ENCODE measurements around the gene CALU. TPM values are rescaled to one million over a fixed set of nuclear protein-coding genes. Genes with fewer than 3 reads are reported as not detected.

The CALU gene
- total RNA-seq, 1 donor from 2014 or later, result 144 TPM

DNA sequence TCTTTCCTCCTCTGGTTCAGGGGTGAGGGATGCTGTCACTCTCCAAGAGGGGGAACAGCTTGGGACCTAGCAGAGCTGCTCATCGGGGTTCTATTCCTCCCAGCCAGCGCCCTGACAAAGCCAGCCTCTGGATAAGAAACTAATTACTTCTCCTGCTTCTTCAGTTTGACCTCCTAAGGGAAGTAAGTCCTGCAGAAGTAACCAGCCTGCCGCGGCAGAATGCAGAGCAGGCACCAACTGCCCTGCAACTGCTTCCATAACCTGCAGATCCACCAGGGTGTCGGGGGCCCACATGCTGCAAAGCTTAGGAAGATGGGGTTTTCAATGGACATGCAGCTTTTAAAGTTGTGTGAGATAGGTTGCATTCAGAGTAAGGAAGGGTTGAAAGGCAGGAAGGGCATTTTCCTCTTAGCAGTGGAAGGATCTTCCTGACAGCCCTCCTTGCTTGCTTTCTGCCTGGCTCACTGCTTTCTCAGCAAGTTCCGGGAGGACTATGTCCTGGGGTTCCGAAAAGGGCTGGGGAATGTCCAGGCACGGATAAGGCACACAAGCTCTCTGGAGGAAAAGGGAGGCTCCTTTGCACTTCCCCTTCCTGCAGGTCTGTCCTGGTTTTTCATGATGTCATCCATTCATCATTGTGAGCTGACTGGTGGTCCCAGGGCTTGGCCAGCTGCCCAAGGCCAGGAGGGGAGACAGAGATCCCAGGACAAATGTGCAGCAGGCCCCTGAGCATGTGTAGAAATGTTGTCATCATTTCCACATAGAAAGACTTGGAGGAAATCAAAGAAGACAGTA lies 24.3 kb upstream of the CALU start:
- peaks cover 15% of the 10 kb centered on the region for H3K27me3 Mint-ChIP-seq
- H3K4me3 Mint-ChIP-seq, result no peak overlapping the region
- DNase-seq (ENCODE audit: extremely low spot score, unreplicated experiment), result no peak
- TF ChIP-seq, protein P1, sequence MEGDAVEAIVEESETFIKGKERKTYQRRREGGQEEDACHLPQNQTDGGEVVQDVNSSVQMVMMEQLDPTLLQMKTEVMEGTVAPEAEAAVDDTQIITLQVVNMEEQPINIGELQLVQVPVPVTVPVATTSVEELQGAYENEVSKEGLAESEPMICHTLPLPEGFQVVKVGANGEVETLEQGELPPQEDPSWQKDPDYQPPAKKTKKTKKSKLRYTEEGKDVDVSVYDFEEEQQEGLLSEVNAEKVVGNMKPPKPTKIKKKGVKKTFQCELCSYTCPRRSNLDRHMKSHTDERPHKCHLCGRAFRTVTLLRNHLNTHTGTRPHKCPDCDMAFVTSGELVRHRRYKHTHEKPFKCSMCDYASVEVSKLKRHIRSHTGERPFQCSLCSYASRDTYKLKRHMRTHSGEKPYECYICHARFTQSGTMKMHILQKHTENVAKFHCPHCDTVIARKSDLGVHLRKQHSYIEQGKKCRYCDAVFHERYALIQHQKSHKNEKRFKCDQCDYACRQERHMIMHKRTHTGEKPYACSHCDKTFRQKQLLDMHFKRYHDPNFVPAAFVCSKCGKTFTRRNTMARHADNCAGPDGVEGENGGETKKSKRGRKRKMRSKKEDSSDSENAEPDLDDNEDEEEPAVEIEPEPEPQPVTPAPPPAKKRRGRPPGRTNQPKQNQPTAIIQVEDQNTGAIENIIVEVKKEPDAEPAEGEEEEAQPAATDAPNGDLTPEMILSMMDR (conservative IDR thresholded peaks at IDR 0.05), result no peak
- H3K27ac Mint-ChIP-seq, result no peak overlapping the region
- H3K9me3 Mint-ChIP-seq, result no peaks in the 10 kb centered on the region
- H3K36me3 Mint-ChIP-seq, result no peaks in the 10 kb centered on the region
- no peaks in the 10 kb centered on the region for H3K4me1 Mint-ChIP-seq (ENCODE audit: unreplicated experiment)

DNA sequence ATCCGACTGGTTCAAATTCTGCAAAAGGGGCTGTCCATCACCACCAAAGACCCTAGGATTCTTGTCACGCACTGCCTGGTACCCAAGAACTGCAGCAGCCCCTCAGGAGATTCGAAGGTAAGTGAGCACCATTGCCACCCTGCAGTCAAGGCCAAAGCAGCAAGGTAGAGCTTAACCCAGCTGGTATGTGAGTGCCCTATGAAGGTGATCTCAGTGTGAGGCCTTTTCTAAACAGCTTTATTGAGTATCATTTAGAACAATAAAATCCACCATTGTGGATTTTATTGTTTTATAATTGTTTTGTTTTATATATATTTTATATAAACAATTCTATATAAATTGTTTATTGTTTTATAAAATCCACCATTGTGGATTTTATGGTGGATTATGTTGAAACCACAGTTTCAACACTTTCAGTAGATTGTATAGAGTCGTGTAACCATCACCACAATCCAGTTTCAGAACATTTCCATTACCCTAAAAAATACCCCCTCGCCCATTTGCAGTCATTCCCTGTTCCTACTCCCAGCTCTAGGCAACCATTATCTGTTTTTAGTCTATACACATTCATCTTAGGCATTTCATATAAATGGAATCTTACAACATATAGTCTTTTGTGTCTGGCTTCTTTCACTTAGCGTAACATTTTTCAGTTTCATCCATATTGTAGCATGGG lies 20.1 kb upstream of the CALU start:
- TF ChIP-seq, protein P1 (conservative IDR thresholded peaks at IDR 0.05), result no peak
- Mint-ChIP-seq H3K9me3 (no peaks in the 10 kb centered on the region), H3K4me3 (no peak overlapping the region)

DNA sequence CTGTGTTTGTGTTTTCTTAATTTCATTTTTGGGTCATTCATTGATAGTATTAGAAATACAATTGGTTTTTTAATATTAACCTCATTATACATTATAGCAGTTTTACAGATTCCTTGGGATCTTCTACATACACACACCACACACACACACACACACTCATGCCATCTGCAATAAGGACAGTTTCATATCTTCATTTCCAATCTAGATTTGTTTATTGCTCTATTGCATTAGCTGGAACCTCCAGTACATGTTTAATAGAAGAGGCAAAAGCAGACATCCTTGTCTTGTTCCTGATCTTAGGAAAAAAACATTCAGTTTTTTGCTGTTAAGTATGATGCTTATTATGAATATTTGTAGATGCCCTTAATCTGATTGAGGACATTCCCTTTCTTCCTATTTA lies 17.8 kb upstream of the CALU start:
- no peaks in the 10 kb centered on the region for H3K9me3 Mint-ChIP-seq
- no peak for DNase-seq (ENCODE audit: extremely low spot score, unreplicated experiment)
- TF ChIP-seq, protein P1 (conservative IDR thresholded peaks at IDR 0.05), result no peak
- no peak overlapping the region for H3K27ac Mint-ChIP-seq
- no peaks in the 10 kb centered on the region for H3K4me1 Mint-ChIP-seq (ENCODE audit: unreplicated experiment)
- no peak overlapping the region for H3K4me3 Mint-ChIP-seq
- H3K36me3 Mint-ChIP-seq, result no peaks in the 10 kb centered on the region
- H3K27me3 Mint-ChIP-seq, result peaks cover 21% of the 10 kb centered on the region

More for the DNA sequence above, 20.1 kb upstream of the CALU start:
- Mint-ChIP-seq H3K27me3 (peaks cover 26% of the 10 kb centered on the region), H3K27ac (no peak overlapping the region), H3K36me3 (no peaks in the 10 kb centered on the region), H3K4me1 (ENCODE audit: unreplicated experiment) (no peaks in the 10 kb centered on the region)
- DNase-seq (ENCODE audit: extremely low spot score, unreplicated experiment), result no peak

DNA sequence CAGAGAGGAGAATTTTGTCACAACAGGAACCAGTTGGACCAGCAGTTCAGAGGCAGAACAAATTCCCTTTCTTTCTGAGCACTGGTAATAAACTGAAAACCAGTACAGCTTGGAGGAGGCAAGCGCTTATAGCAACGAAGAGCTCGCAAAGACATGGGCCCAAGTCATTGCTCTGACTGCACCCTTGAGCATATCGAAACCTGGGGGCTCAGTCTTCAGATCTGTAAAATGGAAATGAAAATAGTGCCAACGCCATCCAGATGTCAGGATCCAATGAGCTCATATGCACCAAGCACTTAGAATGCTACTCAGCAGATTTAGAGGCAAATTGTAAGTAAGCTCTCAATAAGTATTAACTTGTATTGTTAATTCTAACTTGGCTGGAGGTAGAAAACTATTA lies 14.4 kb upstream of the CALU start:
- Mint-ChIP-seq H3K27me3 (peaks cover 24% of the 10 kb centered on the region), H3K27ac (no peak overlapping the region), H3K9me3 (no peaks in the 10 kb centered on the region), H3K4me1 (ENCODE audit: unreplicated experiment) (no peaks in the 10 kb centered on the region), H3K4me3 (no peak overlapping the region), H3K36me3 (no peaks in the 10 kb centered on the region)
- TF ChIP-seq, protein P1 (conservative IDR thresholded peaks at IDR 0.05), result no peak
- DNase-seq (ENCODE audit: extremely low spot score, unreplicated experiment), result no peak

DNA sequence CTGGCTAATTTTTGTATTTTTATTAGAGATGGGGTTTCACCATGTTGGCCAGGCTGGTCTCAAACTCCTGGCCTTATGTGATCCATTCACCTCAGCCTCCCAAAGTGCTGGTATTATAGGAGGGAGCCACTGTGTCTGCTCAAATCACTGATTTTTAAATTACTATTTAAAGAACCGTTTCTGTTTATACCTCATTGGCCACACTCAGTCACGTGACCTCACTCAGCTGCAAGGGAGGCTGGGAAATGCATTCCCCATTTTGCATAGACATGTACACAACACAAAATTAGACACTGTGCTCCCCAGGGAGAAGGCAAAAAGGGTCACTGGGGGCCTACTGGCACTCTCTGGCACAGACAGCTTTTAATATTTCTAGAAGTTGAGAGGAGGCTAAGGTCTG lies 13.6 kb upstream of the CALU start:
- Mint-ChIP-seq H3K36me3 (no peaks in the 10 kb centered on the region), H3K27ac (no peak overlapping the region), H3K4me1 (ENCODE audit: unreplicated experiment) (no peaks in the 10 kb centered on the region), H3K4me3 (no peak overlapping the region), H3K27me3 (peaks cover 24% of the 10 kb centered on the region), H3K9me3 (no peaks in the 10 kb centered on the region)
- DNase-seq (ENCODE audit: extremely low spot score, unreplicated experiment), result no peak
- TF ChIP-seq, protein P1 (conservative IDR thresholded peaks at IDR 0.05), result no peak

Measured in type B pancreatic cell (in vitro differentiated cells).